Endothelial cell of umbilical vein (primary cell): ENCODE results near the gene FYN. TPM values are rescaled to one million over a fixed set of nuclear protein-coding genes. Genes with fewer than 3 reads are reported as not detected.

Experiments
- BruUV-seq: library from RNA; stranded (reverse); fragments of 400-500 nt; replicated peaks from 2 replicates; lab custom pipeline; 2021; lab: Mats Ljungman, UMichigan
- CTCF ChIA-PET: fragments of 300-600, 350-600 bp; sonication (Branson Sonifier 250); formaldehyde crosslinking; loops from one replicate; lab custom pipeline; 2021; ENCODE audit warnings: antibody characterized with exemption, inconsistent platforms; lab: Charles Lee
- POLR2A ChIA-PET: fragments of 300-600, 350-600 bp; sonication (Branson Sonifier 250); formaldehyde crosslinking; loops from one replicate; lab custom pipeline; 2021; ENCODE audit warnings: antibody characterized with exemption, inconsistent platforms; lab: Charles Lee
- DNase-seq: peaks from one replicate; pipeline ENCODE4 v3.0.0-alpha.2; 2011; ENCODE audit warnings: low read depth, low spot score
- FAIRE-seq: peaks from 2 replicates; lab custom pipeline; 2011; peaks lifted over from hg19 to GRCh38; lab: Jason Lieb, UNC
- H2AFZ ChIP-seq: 2 replicates; pipeline ENCODE4 v1.6.0; 2012; ENCODE audit warnings: low read depth, low read length, control low read depth, inconsistent platforms
- H3K27ac ChIP-seq: 2 replicates; pipeline ENCODE4 v1.5.1; 2011; ENCODE audit warnings: low read depth, mild to moderate bottlenecking, control low read depth, low read length, moderate library complexity; ENCODE audit not compliant: insufficient read depth
- H3K27me3 ChIP-seq, 2 experiments: 2 replicates each; pipeline versions ENCODE4 v1.6.0 to v1.6.1; 2011; ENCODE audit warnings: low read length in 2 of 2, mixed read lengths in 1 of 2; ENCODE audit not compliant: control insufficient read depth in 2 of 2, insufficient read depth in 2 of 2
- H3K36me3 ChIP-seq, 2 experiments: 2 replicates in 1 of 2; 3 replicates in 1 of 2; pipeline ENCODE4 v1.5.1; 2011; ENCODE audit warnings: low read length in 2 of 2, mild to moderate bottlenecking in 1 of 2, moderate library complexity in 1 of 2; ENCODE audit not compliant: control insufficient read depth in 2 of 2, insufficient read depth in 2 of 2; ENCODE audit errors: extremely low read depth in 1 of 2
- H3K4me1 ChIP-seq: 3 replicates; pipeline ENCODE4 v1.5.1; 2011; ENCODE audit warnings: mild to moderate bottlenecking, low read length; ENCODE audit not compliant: control insufficient read depth, insufficient read depth; ENCODE audit errors: extremely low read depth
- H3K4me2 ChIP-seq: 2 replicates; pipeline ENCODE4 v1.6.1; 2011; ENCODE audit warnings: low read length, control low read depth, mixed read lengths; ENCODE audit not compliant: insufficient read depth
- H3K4me3 ChIP-seq, 3 experiments: fragments of 200-600 bp in 1 of 3; sonication (generic), shearing (Covaris generic) in 1 of 3; replicated peaks in 1 of 3; 2 replicates each; pipeline ENCODE4 v1.5.1; 2011 to 2016; ENCODE audit warnings: control low read depth in 3 of 3, low read length in 3 of 3, mild to moderate bottlenecking in 2 of 3, inconsistent platforms in 1 of 3, low read depth in 1 of 3, moderate library complexity in 1 of 3; ENCODE audit not compliant: insufficient read depth in 1 of 3
- H3K79me2 ChIP-seq: 2 replicates; pipeline ENCODE4 v1.6.0; 2012; ENCODE audit warnings: low read length, inconsistent platforms; ENCODE audit not compliant: control insufficient read depth, insufficient read depth
- H3K9ac ChIP-seq: replicated peaks from 2 replicates; pipeline ENCODE3; 2011; ENCODE audit warnings: low read length, control low read depth; ENCODE audit not compliant: insufficient read depth; ENCODE audit errors: extremely low read depth
- H3K9me1 ChIP-seq: replicated peaks from 3 replicates; pipeline ENCODE4 v1.6.0; 2011; ENCODE audit warnings: mild to moderate bottlenecking, low read length; ENCODE audit not compliant: control insufficient read depth, insufficient read depth; ENCODE audit errors: extremely low read depth
- H3K9me3 ChIP-seq: replicated peaks from 2 replicates; pipeline ENCODE4 v1.5.1; 2012; ENCODE audit warnings: low read length, inconsistent platforms; ENCODE audit not compliant: control insufficient read depth, insufficient read depth
- H4K20me1 ChIP-seq: replicated peaks from 2 replicates; pipeline ENCODE3; 2011; ENCODE audit warnings: mild to moderate bottlenecking, low read length; ENCODE audit not compliant: control insufficient read depth, insufficient read depth; ENCODE audit errors: extremely low read depth
- GATA2 ChIP-seq: IDR thresholded peaks from 2 replicates; pipeline ENCODE4 v1.7.0; 2011; ENCODE audit warnings: low read depth, mild to moderate bottlenecking, moderate library complexity, mixed read lengths, low read length; ENCODE audit not compliant: insufficient read length, insufficient read depth
- JUN ChIP-seq: IDR thresholded peaks from 2 replicates; pipeline ENCODE4 v1.6.1; 2011; ENCODE audit warnings: borderline replicate concordance, low read depth; ENCODE audit not compliant: insufficient read length, insufficient read depth
- MYC ChIP-seq: IDR thresholded peaks from one replicate; pipeline ENCODE4 v1.6.1; 2011; ENCODE audit warnings: mild to moderate bottlenecking, low read depth, low read length
- POLR2A ChIP-seq: IDR thresholded peaks from 2 replicates; pipeline ENCODE4 v1.6.1; 2012; ENCODE audit warnings: low read depth, mild to moderate bottlenecking, control low read depth, low read length
- POLR2AphosphoS5 ChIP-seq: IDR thresholded peaks from 2 replicates; pipeline ENCODE4 v1.6.1; 2012; ENCODE audit warnings: low read depth, mild to moderate bottlenecking, control low read depth, low read length, moderate library complexity; ENCODE audit not compliant: insufficient read depth
- dilution Hi-C: fragments of 300-500 bp; cut with MboI; formaldehyde crosslinking; loops from one replicate; pipeline ENCODE4 v1.15.0; 2019; ENCODE audit warnings: low sequenced_read_pairs; ENCODE audit not compliant: extremely low pct_ligation_motif_present
- intact Hi-C: fragments of 100-400 bp; cut with micrococcal nuclease; formaldehyde crosslinking; loops from one replicate; pipeline ENCODE4 v1.10.0; 2022
- polyA plus RNA-seq, 4 experiments: library from polyadenylated mRNA; depleted of rRNA in 3 of 4; stranded (reverse) in 3 of 4; unstranded in 1 of 4; fragments of >200 nt; gene quantifications; 2 replicates each; pipeline versions ENCODE4 v1.2.1 to v1.2.3, GENCODE V29; 2011 to 2012; ENCODE audit warnings: missing spikeins in 1 of 4
- total RNA-seq: library from RNA; stranded (reverse); gene quantifications from 2 replicates; pipeline ENCODE4 v1.2.3, GENCODE V29; 2021
- TF ChIP-seq, protein P1 (sequence below), 2 donors: IDR thresholded peaks; 1 replicate in 1 of 2; 2 replicates in 1 of 2; pipeline ENCODE4 v1.5.1; 2011; ENCODE audit warnings: low read length in 2 of 2, mild to moderate bottlenecking in 2 of 2, moderate library complexity in 2 of 2, control low read depth in 1 of 2, inconsistent platforms in 1 of 2, low read depth in 1 of 2; ENCODE audit not compliant: insufficient read depth in 1 of 2; ENCODE audit errors: extremely low read depth in 1 of 2

FYN gene
- total and polyA plus RNA-seq, 2 donors (not counting 3 experiments of a cell fraction or from before 2014, with no cell fraction given), result 69.0 to 143 TPM

GRCh38 chr6:111795558-111795957 is 77.7 kb downstream of the FYN start:
- CTCF ChIA-PET, result interaction anchor here (1.1 kb wide), 1 partner anchor 20 kb away, joined by 3 read pairs; no protein-coding TSS in a partner anchor
- Histone ChIP-seq H3K4me2 (no peak overlapping the region), H3K27ac (no peak overlapping the region), H3K4me1 (peaks cover 6% of the 10 kb centered on the region), H3K9me3 (no peaks in the 10 kb centered on the region), H3K36me3 (no peaks in the 10 kb centered on the region), H3K9me1 (no peaks in the 10 kb centered on the region), H3K27me3 (no peaks in the 10 kb centered on the region), H3K4me3 (no peak overlapping the region), H4K20me1 (no peaks in the 10 kb centered on the region), H2AFZ (no peak overlapping the region), H3K79me2 (peaks cover 12% of the 10 kb centered on the region), H3K9ac (no peak overlapping the region)
- TF ChIP-seq POLR2A (no peak), GATA2 (no peak), MYC (no peak), POLR2AphosphoS5 (no peak), JUN (no peak)
- TF ChIP-seq, protein P1, sequence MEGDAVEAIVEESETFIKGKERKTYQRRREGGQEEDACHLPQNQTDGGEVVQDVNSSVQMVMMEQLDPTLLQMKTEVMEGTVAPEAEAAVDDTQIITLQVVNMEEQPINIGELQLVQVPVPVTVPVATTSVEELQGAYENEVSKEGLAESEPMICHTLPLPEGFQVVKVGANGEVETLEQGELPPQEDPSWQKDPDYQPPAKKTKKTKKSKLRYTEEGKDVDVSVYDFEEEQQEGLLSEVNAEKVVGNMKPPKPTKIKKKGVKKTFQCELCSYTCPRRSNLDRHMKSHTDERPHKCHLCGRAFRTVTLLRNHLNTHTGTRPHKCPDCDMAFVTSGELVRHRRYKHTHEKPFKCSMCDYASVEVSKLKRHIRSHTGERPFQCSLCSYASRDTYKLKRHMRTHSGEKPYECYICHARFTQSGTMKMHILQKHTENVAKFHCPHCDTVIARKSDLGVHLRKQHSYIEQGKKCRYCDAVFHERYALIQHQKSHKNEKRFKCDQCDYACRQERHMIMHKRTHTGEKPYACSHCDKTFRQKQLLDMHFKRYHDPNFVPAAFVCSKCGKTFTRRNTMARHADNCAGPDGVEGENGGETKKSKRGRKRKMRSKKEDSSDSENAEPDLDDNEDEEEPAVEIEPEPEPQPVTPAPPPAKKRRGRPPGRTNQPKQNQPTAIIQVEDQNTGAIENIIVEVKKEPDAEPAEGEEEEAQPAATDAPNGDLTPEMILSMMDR (IDR thresholded peaks at IDR 0.05; ENCODE audit: extremely low read depth in 1 of 2, insufficient read depth in 1 of 2, low read depth in 1 of 2, low read length in 2 of 2), result no peak
- intact Hi-C loops, result no loop called here
- dilution Hi-C loops, result no loop called here
- DNase-seq (no peak), FAIRE-seq (no peak)
- POLR2A ChIA-PET, result no interaction called here
- BruUV-seq, result no TSS peak
